HepG2 (cell line): Measurements from ENCODE around the gene BLOC1S1. TPM values are rescaled to one million over a fixed set of nuclear protein-coding genes. Genes with fewer than 3 reads are reported as not detected.

Experiments
- CBFB ChIP-seq: sonication (generic); formaldehyde crosslinking; IDR thresholded peaks from 2 replicates; pipeline ENCODE4 v1.4.0; 2020; ENCODE audit warnings: missing genetic modification reagents
- HCFC1 ChIP-seq: fragments of 150-350 bp; IDR thresholded peaks from 2 replicates; pipeline ENCODE4 v1.6.1; 2014; ENCODE audit warnings: low read depth, low read length
- KAT7 ChIP-seq: IDR thresholded peaks from 2 replicates; pipeline ENCODE4 v1.6.1; 2018; ENCODE audit warnings: borderline replicate concordance, missing compliant biosample characterization
- KDM3A ChIP-seq: IDR thresholded peaks from 2 replicates; pipeline ENCODE4 v1.6.1; 2018; ENCODE audit warnings: low read depth, missing compliant biosample characterization
- MED1 ChIP-seq: sonication (generic); formaldehyde crosslinking; IDR thresholded peaks from 2 replicates; pipeline ENCODE4 v1.4.0; 2020; ENCODE audit warnings: missing genetic modification reagents
- MIXL1 ChIP-seq: IDR thresholded peaks from 2 replicates; pipeline ENCODE4 v1.6.1; 2016
- NFE2L2 ChIP-seq: fragments of 150-350 bp; IDR thresholded peaks from 2 replicates; pipeline ENCODE4 v1.6.1; 2014; ENCODE audit warnings: low read length
- PRMT3 ChIP-seq: sonication (generic); formaldehyde crosslinking; IDR thresholded peaks from 2 replicates; pipeline ENCODE4 v1.8.1; 2022; ENCODE audit warnings: low read depth, mild to moderate bottlenecking, moderate library complexity, missing genetic modification reagents, borderline replicate concordance
- REST ChIP-seq, 2 experiments: IDR thresholded peaks; 2 replicates each; pipeline ENCODE4 v1.6.1; 2011 to 2012; ENCODE audit warnings: low read length in 2 of 2, borderline replicate concordance in 1 of 2, low read depth in 1 of 2, mild to moderate bottlenecking in 1 of 2, moderate library complexity in 1 of 2
- SMAD1 ChIP-seq: sonication (generic); formaldehyde crosslinking; IDR thresholded peaks from 2 replicates; pipeline ENCODE4 v1.4.0; 2020; ENCODE audit warnings: missing genetic modification reagents, low read depth, mild to moderate bottlenecking, borderline replicate concordance
- ZBTB21 ChIP-seq: sonication (generic); formaldehyde crosslinking; IDR thresholded peaks from 2 replicates; pipeline ENCODE4 v1.4.0; 2020; ENCODE audit warnings: missing genetic modification reagents
- ZC3H4 ChIP-seq: sonication (generic); formaldehyde crosslinking; IDR thresholded peaks from 2 replicates; pipeline ENCODE4 v1.4.0; 2020; ENCODE audit warnings: missing genetic modification reagents, borderline replicate concordance
- ZNF138 ChIP-seq: sonication (generic); formaldehyde crosslinking; IDR thresholded peaks from 2 replicates; pipeline ENCODE4 v1.5.0; 2020; ENCODE audit warnings: mild to moderate bottlenecking, low read depth, missing genetic modification reagents
- ZNF512B ChIP-seq: sonication (generic); formaldehyde crosslinking; IDR thresholded peaks from 2 replicates; pipeline ENCODE4 v1.5.1; 2020; ENCODE audit warnings: missing genetic modification reagents, mild to moderate bottlenecking, borderline replicate concordance
- ZNF563 ChIP-seq: sonication (generic); formaldehyde crosslinking; IDR thresholded peaks from 2 replicates; pipeline ENCODE4 v1.8.0; 2022; ENCODE audit warnings: mild to moderate bottlenecking, moderate library complexity, missing genetic modification reagents
- ZNF639 ChIP-seq: conservative IDR thresholded peaks from 2 replicates; pipeline ENCODE4 v1.6.1; 2018; ENCODE audit warnings: missing genetic modification reagents
- ZNF770 ChIP-seq: sonication (generic); formaldehyde crosslinking; IDR thresholded peaks from 2 replicates; pipeline ENCODE4 v1.5.0; 2020; ENCODE audit warnings: mild to moderate bottlenecking, missing genetic modification reagents
- ZNF850 ChIP-seq: sonication (generic); formaldehyde crosslinking; conservative IDR thresholded peaks from 2 replicates; pipeline ENCODE4 v1.9.0; 2021; ENCODE audit warnings: mild to moderate bottlenecking, missing genetic modification reagents
- ZNF879 ChIP-seq: sonication (generic); formaldehyde crosslinking; IDR thresholded peaks from 2 replicates; pipeline ENCODE4 v1.8.1; 2023; ENCODE audit warnings: missing genetic modification reagents
- ZNF891 ChIP-seq: sonication (generic); formaldehyde crosslinking; IDR thresholded peaks from 2 replicates; pipeline ENCODE4 v1.5.0; 2020; ENCODE audit warnings: mild to moderate bottlenecking, missing genetic modification reagents
- polyA plus RNA-seq, 8 experiments: library from polyadenylated mRNA; depleted of rRNA in 3 of 8; stranded (reverse) in 7 of 8; unstranded in 1 of 8; fragments of >200 nt; fragmentation: Illumina TruSeq in 4 of 8; extraction: Trizol in 4 of 8; gene quantifications; 2 replicates each; pipeline versions ENCODE4 v1.2.1 to v1.2.3, GENCODE V29; 2011 to 2016; ENCODE audit warnings: low read depth in 4 of 8, missing spikeins in 1 of 8, mixed read lengths in 1 of 8; ENCODE audit not compliant: insufficient read depth in 1 of 8
- total RNA-seq, 5 experiments: library from RNA; depleted of rRNA; stranded (reverse); fragments of >200 nt; fragmentation: Illumina TruSeq; extraction: Trizol; gene quantifications; 2 replicates each; pipeline ENCODE4 v1.2.3, GENCODE V29; 2016; ENCODE audit warnings: low read depth in 1 of 5

Gene BLOC1S1
- total and polyA plus RNA-seq, 2 of the 13 experiments (the other 11 are each of a cell fraction or from before 2014, with no cell fraction given): 55.1 to 95.3 TPM

GRCh38 chr12:55715833-55716581 lies at the start of gene BLOC1S1 (continued):
- no peak for TF ChIP-seq ZNF850 (CRISPR knock-in tag)
- TF ChIP-seq SMAD1 (CRISPR knock-in tag): peak; percentile 31; the same call in 1 of the 2 replicates
- TF ChIP-seq ZNF879 (CRISPR knock-in tag): no peak
- TF ChIP-seq REST (IDR thresholded peaks at IDR 0.05; ENCODE audit: borderline replicate concordance in 1 of 2, low read depth in 1 of 2, low read length in 2 of 2): no peak
- peak; percentile 25; the same call in 1 of the 2 replicates for TF ChIP-seq MIXL1 (CRISPR knock-in tag)
- TF ChIP-seq KDM3A: peak; percentile 66; the same call in 1 of the 2 replicates
- TF ChIP-seq PRMT3 (CRISPR knock-in tag): no peak
- peak; percentile 82; the same call in 1 of the 2 replicates for TF ChIP-seq KAT7
- TF ChIP-seq CBFB (CRISPR knock-in tag): peak; percentile 84
- peak; percentile 38; the same call in 1 of the 2 replicates for TF ChIP-seq ZNF891 (CRISPR knock-in tag)
- TF ChIP-seq NFE2L2: no peak
- 0 out of 2 replicates have a peak, but pooled peaks have one; percentile 24 for TF ChIP-seq ZBTB21
- TF ChIP-seq ZC3H4 (CRISPR knock-in tag): peak; percentile 57; the same call in 1 of the 2 replicates
- no peak for TF ChIP-seq ZNF770 (CRISPR knock-in tag)
- no peak for TF ChIP-seq ZNF512B (CRISPR knock-in tag)
- TF ChIP-seq HCFC1: no peak; the same call in 1 of the 2 replicates
- no peak for TF ChIP-seq ZNF138 (CRISPR knock-in tag)
- 0 out of 2 replicates have a peak, but pooled peaks have one; percentile 25 for TF ChIP-seq ZNF563
- 0 out of 2 replicates have a peak, but pooled peaks have one; percentile 44 for TF ChIP-seq ZNF639 (CRISPR knock-in tag)
- no peak; the same call in 1 of the 2 replicates for TF ChIP-seq MED1 (CRISPR knock-in tag)
